ENCODE data around the gene CHAD. TPM values are rescaled to one million over a fixed set of nuclear protein-coding genes. Genes with fewer than 3 reads are reported as not detected.

The CHAD gene
- total and polyA plus RNA-seq, 2 of the 13 experiments (the other 11 are each of a cell fraction or from before 2014, with no cell fraction given), result 1.4 TPM; not detected in 1

DNA sequence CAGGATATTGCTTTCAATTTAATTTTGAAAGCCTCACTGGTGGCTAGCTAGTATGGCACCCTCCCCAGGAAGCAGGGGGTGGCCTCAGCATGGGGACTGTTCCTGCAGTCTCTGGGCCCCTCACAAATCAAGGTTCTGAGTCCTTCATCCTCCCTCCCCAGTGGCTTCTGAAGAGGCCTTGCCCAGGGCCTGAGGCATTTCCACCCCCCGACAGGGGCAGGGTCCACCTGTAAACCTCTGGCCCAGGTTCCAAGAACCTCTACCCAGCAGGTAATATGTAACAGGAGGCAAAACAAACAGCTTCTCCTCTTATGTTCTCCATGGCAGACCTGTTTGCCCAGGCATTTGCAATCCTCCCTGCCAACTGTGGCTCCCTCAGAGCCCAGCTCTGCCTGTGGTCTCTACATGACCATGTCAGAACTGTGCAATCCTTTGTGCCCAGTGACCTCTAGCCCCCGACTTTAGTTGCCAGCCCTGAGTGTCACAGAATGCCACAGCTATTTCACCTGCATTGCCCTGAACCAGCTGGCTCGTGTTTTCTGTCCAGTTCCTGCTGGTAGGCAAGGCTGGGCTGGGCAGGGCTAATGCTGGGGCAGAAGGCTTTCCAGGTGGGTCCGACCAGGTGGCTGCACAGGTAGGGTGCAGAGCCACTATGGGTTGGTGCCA, 28.4 kb downstream of the CHAD start (continued):
- TF ChIP-seq, protein P1, sequence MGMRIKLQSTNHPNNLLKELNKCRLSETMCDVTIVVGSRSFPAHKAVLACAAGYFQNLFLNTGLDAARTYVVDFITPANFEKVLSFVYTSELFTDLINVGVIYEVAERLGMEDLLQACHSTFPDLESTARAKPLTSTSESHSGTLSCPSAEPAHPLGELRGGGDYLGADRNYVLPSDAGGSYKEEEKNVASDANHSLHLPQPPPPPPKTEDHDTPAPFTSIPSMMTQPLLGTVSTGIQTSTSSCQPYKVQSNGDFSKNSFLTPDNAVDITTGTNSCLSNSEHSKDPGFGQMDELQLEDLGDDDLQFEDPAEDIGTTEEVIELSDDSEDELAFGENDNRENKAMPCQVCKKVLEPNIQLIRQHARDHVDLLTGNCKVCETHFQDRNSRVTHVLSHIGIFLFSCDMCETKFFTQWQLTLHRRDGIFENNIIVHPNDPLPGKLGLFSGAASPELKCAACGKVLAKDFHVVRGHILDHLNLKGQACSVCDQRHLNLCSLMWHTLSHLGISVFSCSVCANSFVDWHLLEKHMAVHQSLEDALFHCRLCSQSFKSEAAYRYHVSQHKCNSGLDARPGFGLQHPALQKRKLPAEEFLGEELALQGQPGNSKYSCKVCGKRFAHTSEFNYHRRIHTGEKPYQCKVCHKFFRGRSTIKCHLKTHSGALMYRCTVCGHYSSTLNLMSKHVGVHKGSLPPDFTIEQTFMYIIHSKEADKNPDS (CRISPR knock-in tag; IDR thresholded peaks at IDR 0.05), result no peak
- TF ChIP-seq ZNF530 (CRISPR knock-in tag; IDR thresholded peaks at IDR 0.05; ENCODE audit: low read depth) (no peak), PHB2 (IDR thresholded peaks at IDR 0.05; ENCODE audit: partially characterized antibody) (no peak), HDAC6 (IDR thresholded peaks at IDR 0.05; ENCODE audit: low read depth, low read length) (no peak), GPN1 (CRISPR knock-in tag; IDR thresholded peaks at IDR 0.05; ENCODE audit: borderline replicate concordance) (no peak), RXRA (CRISPR knock-in tag; IDR thresholded peaks at IDR 0.05) (no peak; the same call in 1 of the 2 replicates), DR1 (CRISPR knock-in tag; IDR thresholded peaks at IDR 0.05) (no peak), RFX5 (IDR thresholded peaks at IDR 0.05; ENCODE audit: low read depth, low read length) (no peak), NR2F6 (IDR thresholded peaks at IDR 0.05) (peak; percentile 26; the same call in 1 of the 2 replicates), NR2F6 (CRISPR knock-in tag; IDR thresholded peaks at IDR 0.05) (peak; percentile 52), SRSF9 (IDR thresholded peaks at IDR 0.05; ENCODE audit: borderline replicate concordance, insufficient read depth, low read depth, low read length, poor library complexity, severe bottlenecking) (no peak), ZBTB20 (CRISPR knock-in tag; IDR thresholded peaks at IDR 0.05; ENCODE audit: borderline replicate concordance, low read depth) (no peak), ZNF768 (CRISPR knock-in tag; IDR thresholded peaks at IDR 0.05) (no peak), ZFAT (CRISPR knock-in tag; conservative IDR thresholded peaks at IDR 0.05) (no peak), GZF1 (CRISPR knock-in tag; IDR thresholded peaks at IDR 0.05) (no peak), SP5 (CRISPR knock-in tag; IDR thresholded peaks at IDR 0.05; ENCODE audit: borderline replicate concordance, low read depth) (no peak), ZNF382 (CRISPR knock-in tag; IDR thresholded peaks at IDR 0.05; ENCODE audit: borderline replicate concordance) (no peak), TOPORS (CRISPR knock-in tag; IDR thresholded peaks at IDR 0.05) (no peak)
- TF ChIP-seq, protein P2, sequence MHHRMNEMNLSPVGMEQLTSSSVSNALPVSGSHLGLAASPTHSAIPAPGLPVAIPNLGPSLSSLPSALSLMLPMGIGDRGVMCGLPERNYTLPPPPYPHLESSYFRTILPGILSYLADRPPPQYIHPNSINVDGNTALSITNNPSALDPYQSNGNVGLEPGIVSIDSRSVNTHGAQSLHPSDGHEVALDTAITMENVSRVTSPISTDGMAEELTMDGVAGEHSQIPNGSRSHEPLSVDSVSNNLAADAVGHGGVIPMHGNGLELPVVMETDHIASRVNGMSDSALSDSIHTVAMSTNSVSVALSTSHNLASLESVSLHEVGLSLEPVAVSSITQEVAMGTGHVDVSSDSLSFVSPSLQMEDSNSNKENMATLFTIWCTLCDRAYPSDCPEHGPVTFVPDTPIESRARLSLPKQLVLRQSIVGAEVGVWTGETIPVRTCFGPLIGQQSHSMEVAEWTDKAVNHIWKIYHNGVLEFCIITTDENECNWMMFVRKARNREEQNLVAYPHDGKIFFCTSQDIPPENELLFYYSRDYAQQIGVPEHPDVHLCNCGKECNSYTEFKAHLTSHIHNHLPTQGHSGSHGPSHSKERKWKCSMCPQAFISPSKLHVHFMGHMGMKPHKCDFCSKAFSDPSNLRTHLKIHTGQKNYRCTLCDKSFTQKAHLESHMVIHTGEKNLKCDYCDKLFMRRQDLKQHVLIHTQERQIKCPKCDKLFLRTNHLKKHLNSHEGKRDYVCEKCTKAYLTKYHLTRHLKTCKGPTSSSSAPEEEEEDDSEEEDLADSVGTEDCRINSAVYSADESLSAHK (CRISPR knock-in tag; IDR thresholded peaks at IDR 0.05; ENCODE audit: borderline replicate concordance), result no peak
- TF ChIP-seq, protein P3, sequence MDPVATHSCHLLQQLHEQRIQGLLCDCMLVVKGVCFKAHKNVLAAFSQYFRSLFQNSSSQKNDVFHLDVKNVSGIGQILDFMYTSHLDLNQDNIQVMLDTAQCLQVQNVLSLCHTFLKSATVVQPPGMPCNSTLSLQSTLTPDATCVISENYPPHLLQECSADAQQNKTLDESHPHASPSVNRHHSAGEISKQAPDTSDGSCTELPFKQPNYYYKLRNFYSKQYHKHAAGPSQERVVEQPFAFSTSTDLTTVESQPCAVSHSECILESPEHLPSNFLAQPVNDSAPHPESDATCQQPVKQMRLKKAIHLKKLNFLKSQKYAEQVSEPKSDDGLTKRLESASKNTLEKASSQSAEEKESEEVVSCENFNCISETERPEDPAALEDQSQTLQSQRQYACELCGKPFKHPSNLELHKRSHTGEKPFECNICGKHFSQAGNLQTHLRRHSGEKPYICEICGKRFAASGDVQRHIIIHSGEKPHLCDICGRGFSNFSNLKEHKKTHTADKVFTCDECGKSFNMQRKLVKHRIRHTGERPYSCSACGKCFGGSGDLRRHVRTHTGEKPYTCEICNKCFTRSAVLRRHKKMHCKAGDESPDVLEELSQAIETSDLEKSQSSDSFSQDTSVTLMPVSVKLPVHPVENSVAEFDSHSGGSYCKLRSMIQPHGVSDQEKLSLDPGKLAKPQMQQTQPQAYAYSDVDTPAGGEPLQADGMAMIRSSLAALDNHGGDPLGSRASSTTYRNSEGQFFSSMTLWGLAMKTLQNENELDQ (CRISPR knock-in tag; IDR thresholded peaks at IDR 0.05; ENCODE audit: borderline replicate concordance), result no peak
- TF ChIP-seq, protein P4, sequence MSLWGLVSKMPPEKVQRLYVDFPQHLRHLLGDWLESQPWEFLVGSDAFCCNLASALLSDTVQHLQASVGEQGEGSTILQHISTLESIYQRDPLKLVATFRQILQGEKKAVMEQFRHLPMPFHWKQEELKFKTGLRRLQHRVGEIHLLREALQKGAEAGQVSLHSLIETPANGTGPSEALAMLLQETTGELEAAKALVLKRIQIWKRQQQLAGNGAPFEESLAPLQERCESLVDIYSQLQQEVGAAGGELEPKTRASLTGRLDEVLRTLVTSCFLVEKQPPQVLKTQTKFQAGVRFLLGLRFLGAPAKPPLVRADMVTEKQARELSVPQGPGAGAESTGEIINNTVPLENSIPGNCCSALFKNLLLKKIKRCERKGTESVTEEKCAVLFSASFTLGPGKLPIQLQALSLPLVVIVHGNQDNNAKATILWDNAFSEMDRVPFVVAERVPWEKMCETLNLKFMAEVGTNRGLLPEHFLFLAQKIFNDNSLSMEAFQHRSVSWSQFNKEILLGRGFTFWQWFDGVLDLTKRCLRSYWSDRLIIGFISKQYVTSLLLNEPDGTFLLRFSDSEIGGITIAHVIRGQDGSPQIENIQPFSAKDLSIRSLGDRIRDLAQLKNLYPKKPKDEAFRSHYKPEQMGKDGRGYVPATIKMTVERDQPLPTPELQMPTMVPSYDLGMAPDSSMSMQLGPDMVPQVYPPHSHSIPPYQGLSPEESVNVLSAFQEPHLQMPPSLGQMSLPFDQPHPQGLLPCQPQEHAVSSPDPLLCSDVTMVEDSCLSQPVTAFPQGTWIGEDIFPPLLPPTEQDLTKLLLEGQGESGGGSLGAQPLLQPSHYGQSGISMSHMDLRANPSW (CRISPR knock-in tag; IDR thresholded peaks at IDR 0.05; ENCODE audit: borderline replicate concordance), result no peak
